ENCODE data around the gene DLG2. TPM values are rescaled to one million over a fixed set of nuclear protein-coding genes. Genes with fewer than 3 reads are reported as not detected.

DLG2 gene
- total RNA-seq, 3 donors from 2014 or later, result 4.3 to 12.3 (median 6.9) TPM

DNA sequence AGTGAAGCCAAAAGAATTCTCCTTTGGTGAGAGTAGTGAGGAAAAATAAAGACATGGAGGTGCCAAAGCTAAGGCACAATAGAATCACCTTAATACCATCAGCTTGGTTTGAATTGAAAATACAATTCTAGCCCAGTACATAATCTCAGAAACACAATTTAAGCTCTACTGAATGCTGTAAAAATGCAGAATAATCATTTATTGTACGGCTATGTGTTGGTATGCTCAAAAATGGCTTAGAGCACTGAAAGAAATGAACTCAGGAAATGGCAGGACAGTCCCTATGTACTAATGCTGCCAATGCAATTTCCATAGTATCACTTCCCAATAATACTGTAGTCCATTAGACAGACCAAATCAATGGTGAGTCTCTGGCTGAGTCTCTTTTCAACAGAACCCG lies 798.5 kb downstream of the DLG2 start:
- Histone ChIP-seq H3K9me3 (no peaks in the 10 kb centered on the region), H3K36me3 (no peaks in the 10 kb centered on the region), H3K4me1 (no peaks in the 10 kb centered on the region), H3K27me3 (no peaks in the 10 kb centered on the region), H3K4me3 (no peak overlapping the region), H3K27ac (no peak overlapping the region)
- DNase-seq (ENCODE audit: low spot score in 2 of 2), result no peak
- intact Hi-C loops (cut with DNase I; ENCODE audit: low total_unique reads), result loop anchor here (5.0 kb wide), 1 partner anchor 479 kb away; no protein-coding TSS in a partner anchor
- TF ChIP-seq CTCF (IDR thresholded peaks at IDR 0.05) (no peak), POLR2A (IDR thresholded peaks at IDR 0.05) (no peak)

DNA sequence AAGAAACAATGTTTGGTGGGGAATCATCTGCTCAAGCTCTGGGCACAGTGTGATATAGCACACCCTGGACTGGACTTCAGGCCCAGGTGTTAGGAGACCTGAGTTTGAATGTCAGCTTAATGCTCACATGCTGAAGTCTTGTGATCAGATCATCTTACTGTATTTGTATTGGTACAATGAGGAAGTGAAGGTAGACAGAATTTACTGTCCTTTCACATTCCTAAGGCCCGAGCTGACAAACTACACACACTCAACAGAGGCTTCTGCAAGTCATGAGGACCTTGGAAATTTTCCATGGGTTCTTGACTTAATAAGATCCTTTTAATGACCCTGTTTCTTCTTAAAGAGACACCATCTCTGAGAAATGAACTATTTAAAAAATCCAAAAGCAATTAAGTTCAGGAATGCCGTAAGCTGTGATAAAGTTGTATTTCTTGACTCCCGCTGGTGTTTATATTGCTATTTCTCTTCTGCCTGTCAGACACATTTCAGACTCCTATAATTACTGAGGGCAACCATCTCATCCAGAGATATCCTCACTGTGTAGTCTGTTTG lies 802.0 kb downstream of the DLG2 start:
- TF ChIP-seq CTCF (IDR thresholded peaks at IDR 0.05), result no peak
- no peak for TF ChIP-seq POLR2A (IDR thresholded peaks at IDR 0.05)
- TF ChIP-seq POLR2AphosphoS5 (IDR thresholded peaks at IDR 0.05), result no peak
- DNase-seq (ENCODE audit: low spot score in 2 of 2), result no peak
- no peaks in the 10 kb centered on the region for H3K36me3 ChIP-seq

GRCh38 chr11:84824624-84825023 lies 802.5 kb downstream of the DLG2 start:
- no peaks in the 10 kb centered on the region for H3K9me3 ChIP-seq
- no peak for TF ChIP-seq POLR2A (IDR thresholded peaks at IDR 0.05)
- H3K27me3 ChIP-seq, result no peaks in the 10 kb centered on the region
- H3K4me3 ChIP-seq, result no peak overlapping the region
- no peaks in the 10 kb centered on the region for H3K4me1 ChIP-seq
- no peak overlapping the region for H3K27ac ChIP-seq
- no peak for DNase-seq (ENCODE audit: low spot score in 2 of 2)
- no peaks in the 10 kb centered on the region for H3K36me3 ChIP-seq
- intact Hi-C loops (cut with DNase I; ENCODE audit: low total_unique reads), result loop anchor here (5.0 kb wide), 1 partner anchor 483 kb away; no protein-coding TSS in a partner anchor

More for the DNA sequence above, 802.0 kb downstream of the DLG2 start:
- Histone ChIP-seq H3K4me1 (no peaks in the 10 kb centered on the region), H3K27ac (no peak overlapping the region), H3K4me3 (no peak overlapping the region), H3K9me3 (no peaks in the 10 kb centered on the region), H3K27me3 (no peaks in the 10 kb centered on the region)
- intact Hi-C loops (cut with DNase I; ENCODE audit: low total_unique reads), result loop anchor here (5.0 kb wide), 1 partner anchor 482 kb away; no protein-coding TSS in a partner anchor

DNA sequence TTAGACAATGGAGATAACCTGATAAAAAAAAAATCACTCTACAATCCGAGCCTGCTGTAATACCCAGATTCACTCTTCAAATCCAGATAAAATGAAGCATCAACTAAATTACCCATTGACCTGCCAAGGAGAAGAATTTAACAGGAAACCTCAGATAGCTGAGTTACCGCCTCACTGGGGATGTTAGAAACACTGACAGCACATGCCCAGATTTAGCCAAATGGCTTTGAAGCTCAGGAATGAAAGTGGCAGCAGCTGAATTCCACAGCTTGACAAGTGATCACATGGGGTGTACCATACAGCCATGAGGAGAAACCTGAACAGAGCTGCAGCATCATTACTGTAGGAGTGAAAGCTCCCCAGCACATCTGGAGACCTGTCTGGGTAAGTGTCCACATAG lies 807.6 kb downstream of the DLG2 start:
- H3K9me3 ChIP-seq, result no peaks in the 10 kb centered on the region
- intact Hi-C loops (cut with DNase I; ENCODE audit: low total_unique reads), result no loop called here
- H3K4me3 ChIP-seq, result no peak overlapping the region
- TF ChIP-seq POLR2AphosphoS5 (IDR thresholded peaks at IDR 0.05) (no peak), POLR2A (IDR thresholded peaks at IDR 0.05) (no peak), CTCF (IDR thresholded peaks at IDR 0.05) (no peak)
- no peaks in the 10 kb centered on the region for H3K4me1 ChIP-seq
- H3K27me3 ChIP-seq, result no peaks in the 10 kb centered on the region
- H3K27ac ChIP-seq, result no peak overlapping the region
- no peaks in the 10 kb centered on the region for H3K36me3 ChIP-seq
- DNase-seq (ENCODE audit: low spot score in 2 of 2), result no peak

GRCh38 chr11:84819128-84819527 lies 808.0 kb downstream of the DLG2 start:
- no peak for DNase-seq (ENCODE audit: low spot score in 2 of 2)
- Histone ChIP-seq H3K27me3 (no peaks in the 10 kb centered on the region), H3K36me3 (no peaks in the 10 kb centered on the region), H3K9me3 (no peaks in the 10 kb centered on the region), H3K4me1 (no peaks in the 10 kb centered on the region), H3K27ac (no peak overlapping the region), H3K4me3 (no peak overlapping the region)
- intact Hi-C loops (cut with DNase I; ENCODE audit: low total_unique reads), result no loop called here
- TF ChIP-seq POLR2A (IDR thresholded peaks at IDR 0.05) (no peak), POLR2AphosphoS5 (IDR thresholded peaks at IDR 0.05) (no peak), CTCF (IDR thresholded peaks at IDR 0.05) (no peak)

DNA sequence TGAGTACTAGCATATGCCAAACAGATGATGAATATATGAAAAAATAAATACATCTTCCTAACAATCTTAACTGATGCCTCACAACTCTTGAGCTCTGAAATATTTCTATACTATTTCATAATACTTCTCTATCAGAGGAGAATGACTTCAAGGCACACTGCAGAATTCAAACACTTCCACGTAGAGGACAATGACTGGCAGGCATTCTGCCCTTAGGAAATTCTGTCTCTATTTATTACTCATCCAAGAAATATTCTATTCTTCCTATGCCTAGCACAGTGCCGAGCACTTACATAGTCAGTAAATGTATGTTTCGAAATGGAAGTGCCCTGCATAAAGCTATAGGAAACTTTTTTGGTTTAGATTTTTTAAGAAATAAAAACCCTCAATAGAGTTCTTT lies 809.1 kb downstream of the DLG2 start:
- no peak for DNase-seq (ENCODE audit: low spot score in 2 of 2)
- H3K27me3 ChIP-seq, result no peaks in the 10 kb centered on the region
- H3K36me3 ChIP-seq, result no peaks in the 10 kb centered on the region
- H3K4me3 ChIP-seq, result no peak overlapping the region
- no peak overlapping the region for H3K27ac ChIP-seq
- intact Hi-C loops (cut with DNase I; ENCODE audit: low total_unique reads), result no loop called here
- TF ChIP-seq POLR2A (IDR thresholded peaks at IDR 0.05) (no peak), POLR2AphosphoS5 (IDR thresholded peaks at IDR 0.05) (no peak)
- H3K9me3 ChIP-seq, result no peaks in the 10 kb centered on the region
- no peaks in the 10 kb centered on the region for H3K4me1 ChIP-seq
